IMR-90 (cell line): Measurements from ENCODE around the gene SLC4A2. TPM values are rescaled to one million over a fixed set of nuclear protein-coding genes. Genes with fewer than 3 reads are reported as not detected.

Source experiments
- ATAC-seq: fragments of 200-7000 bp; cut with Tn5 transposase; 2 replicates; pipeline ENCODE4 v1.9.1; 2020; ENCODE audit warnings: low read depth, mild to moderate bottlenecking, moderate library complexity
- BruUV-seq: library from RNA; stranded (reverse); fragments of 400-500 nt; replicated peaks from 2 replicates; lab custom pipeline; 2021; lab: Mats Ljungman, UMichigan
- CTCF ChIA-PET: fragments of 300-600 bp; formaldehyde crosslinking; extraction: SDS; loops from one replicate; lab custom pipeline; 2021; ENCODE audit warnings: antibody characterized with exemption; lab: Yijun Ruan, JAX
- POLR2A ChIA-PET: fragments of 300-600 bp; sonication (Branson Sonifier 250); formaldehyde crosslinking; loops from one replicate; lab custom pipeline; 2022; ENCODE audit warnings: antibody characterized with exemption; ENCODE audit not compliant: unreplicated experiment; lab: Charles Lee
- DNase-seq: peaks from one replicate; pipeline ENCODE4 v3.0.0; 2013
- H2AFZ ChIP-seq: replicated peaks from 2 replicates; pipeline ENCODE3; 2013; ENCODE audit warnings: low read length, mild to moderate bottlenecking; ENCODE audit not compliant: poor library complexity
- H2AK5ac ChIP-seq: 2 replicates; pipeline ENCODE4 v1.6.1; 2013; ENCODE audit warnings: low read depth, low read length, inconsistent platforms
- H2AK9ac ChIP-seq: replicated peaks from 2 replicates; pipeline ENCODE3; 2013; ENCODE audit warnings: mild to moderate bottlenecking, low read depth, low read length, moderate library complexity; ENCODE audit not compliant: poor library complexity
- H2BK120ac ChIP-seq: 2 replicates; pipeline ENCODE4 v1.6.1; 2013; ENCODE audit warnings: low read depth, low read length, inconsistent platforms
- H2BK15ac ChIP-seq: 3 replicates; pipeline ENCODE4 v1.6.1; 2013; ENCODE audit warnings: low read depth, low read length, inconsistent platforms
- H2BK20ac ChIP-seq: 2 replicates; pipeline ENCODE4 v1.6.1; 2013; ENCODE audit warnings: low read depth, mild to moderate bottlenecking, inconsistent platforms, low read length, moderate library complexity
- H2BK5ac ChIP-seq: 2 replicates; pipeline ENCODE4 v1.6.1; 2013; ENCODE audit warnings: mild to moderate bottlenecking, low read depth, low read length, inconsistent platforms; ENCODE audit not compliant: poor library complexity, severe bottlenecking
- H3K14ac ChIP-seq: replicated peaks from 2 replicates; pipeline ENCODE4 v1.6.1; 2013; ENCODE audit warnings: low read depth, low read length, inconsistent platforms
- H3K18ac ChIP-seq: 2 replicates; pipeline ENCODE4 v1.6.1; 2013; ENCODE audit warnings: low read depth, low read length, control low read depth
- H3K23ac ChIP-seq: 2 replicates; pipeline ENCODE4 v1.6.1; 2013; ENCODE audit warnings: low read depth, low read length, inconsistent platforms
- H3K27ac ChIP-seq: 2 replicates; pipeline ENCODE4 v1.5.1; 2013; ENCODE audit warnings: mild to moderate bottlenecking, control low read depth, low read length; ENCODE audit not compliant: insufficient read depth
- H3K27me3 ChIP-seq: 2 replicates; pipeline ENCODE4 v1.6.1; 2013; ENCODE audit warnings: low read length; ENCODE audit not compliant: control insufficient read depth, insufficient read depth
- H3K36me3 ChIP-seq: 2 replicates; pipeline ENCODE4 v1.6.1; 2013; ENCODE audit warnings: low read length, mixed read lengths; ENCODE audit not compliant: control insufficient read depth, insufficient read depth
- H3K4ac ChIP-seq: 2 replicates; pipeline ENCODE4 v1.6.1; 2013; ENCODE audit warnings: low read depth, low read length, inconsistent platforms
- H3K4me1 ChIP-seq: 2 replicates; pipeline ENCODE4 v1.6.1; 2013; ENCODE audit warnings: low read length, mixed read lengths; ENCODE audit not compliant: control insufficient read depth, insufficient read depth
- H3K4me2 ChIP-seq: 2 replicates; pipeline ENCODE4 v1.6.1; 2013; ENCODE audit warnings: low read depth, mild to moderate bottlenecking, control low read depth, low read length, moderate library complexity
- H3K4me3 ChIP-seq: 2 replicates; pipeline ENCODE4 v1.5.1; 2013; ENCODE audit warnings: low read depth, mild to moderate bottlenecking, control low read depth, low read length, moderate library complexity; ENCODE audit not compliant: insufficient read depth
- H3K56ac ChIP-seq: 2 replicates; pipeline ENCODE4 v1.6.1; 2013; ENCODE audit warnings: low read length, inconsistent platforms; ENCODE audit not compliant: insufficient read depth; ENCODE audit errors: extremely low read depth
- H3K79me1 ChIP-seq, 2 experiments: 2 replicates each; pipeline ENCODE4 v1.6.1; 2013; ENCODE audit warnings: low read length in 2 of 2, inconsistent platforms in 1 of 2, low read depth in 1 of 2
- H3K9ac ChIP-seq: 2 replicates; pipeline ENCODE4 v1.6.1; 2013; ENCODE audit warnings: low read depth, low read length, control low read depth
- H3K9me1 ChIP-seq: 2 replicates; pipeline ENCODE4 v1.6.1; 2013; ENCODE audit warnings: low read length, inconsistent platforms; ENCODE audit not compliant: insufficient read depth
- H3K9me3 ChIP-seq: 2 replicates; pipeline ENCODE4 v1.6.1; 2013; ENCODE audit warnings: low read length; ENCODE audit not compliant: control insufficient read depth, insufficient read depth
- H4K20me1 ChIP-seq: 2 replicates; pipeline ENCODE4 v1.6.1; 2013; ENCODE audit warnings: low read length, inconsistent platforms; ENCODE audit not compliant: insufficient read depth
- H4K5ac ChIP-seq: 2 replicates; pipeline ENCODE4 v1.6.1; 2013; ENCODE audit warnings: mild to moderate bottlenecking, low read depth, low read length, control low read depth
- H4K8ac ChIP-seq, 2 experiments: 2 replicates each; pipeline ENCODE4 v1.6.1; 2013; ENCODE audit warnings: low read depth in 2 of 2, low read length in 2 of 2, control low read depth in 1 of 2, inconsistent platforms in 1 of 2
- H4K91ac ChIP-seq: 2 replicates; pipeline ENCODE4 v1.6.1; 2013; ENCODE audit warnings: low read depth, low read length, inconsistent platforms; ENCODE audit not compliant: insufficient read depth
- BHLHE40 ChIP-seq: fragments of 150-350 bp; IDR thresholded peaks from 2 replicates; pipeline ENCODE4 v1.6.1; 2016; ENCODE audit warnings: mild to moderate bottlenecking, low read depth, low read length
- CTCF ChIP-seq: conservative IDR thresholded peaks from 2 replicates; pipeline ENCODE4 v1.5.1; 2012; ENCODE audit warnings: mild to moderate bottlenecking, low read depth, low read length, improper control_type of control experiment
- ELK1 ChIP-seq: fragments of 150-350 bp; IDR thresholded peaks from 2 replicates; pipeline ENCODE4 v1.6.1; 2016; ENCODE audit warnings: low read depth, mild to moderate bottlenecking, low read length, moderate library complexity, borderline replicate concordance
- NFE2L2 ChIP-seq: fragments of 150-350 bp; IDR thresholded peaks from 2 replicates; pipeline ENCODE4 v1.6.1; 2016; ENCODE audit warnings: low read depth, mild to moderate bottlenecking, low read length
- POLR2A ChIP-seq: IDR thresholded peaks from 2 replicates; pipeline ENCODE4 v1.6.1; 2012; ENCODE audit warnings: mild to moderate bottlenecking, low read depth, low read length
- RCOR1 ChIP-seq: IDR thresholded peaks from 2 replicates; pipeline ENCODE4 v1.6.1; 2012; ENCODE audit warnings: mild to moderate bottlenecking, low read length, improper control_type of control experiment; ENCODE audit not compliant: insufficient replicate concordance
- SMC3 ChIP-seq: fragments of 150-350 bp; IDR thresholded peaks from 2 replicates; pipeline ENCODE4 v1.6.1; 2016; ENCODE audit warnings: low read depth, mild to moderate bottlenecking, antibody characterized with exemption, low read length, moderate library complexity
- WGBS, 2 experiments: methylation state at CpG; one replicate each; pipeline versions ENCODE4 v1.1.5 to v1.1.7; 2013; ENCODE audit warnings: missing lambda C conversion rate in 2 of 2; ENCODE audit not compliant: insufficient read length in 1 of 2; ENCODE audit errors: extremely low coverage in 2 of 2; 5-methylcytosine and 5-hydroxymethylcytosine counted together
- dilution Hi-C: fragments of 300-500 bp; cut with HindIII; formaldehyde crosslinking; loops from one replicate; pipeline ENCODE4 v1.14.3; 2018; ENCODE audit warnings: low sequenced_read_pairs; ENCODE audit not compliant: unreplicated experiment
- in situ Hi-C: fragments of 300-500 bp; cut with MboI; formaldehyde crosslinking; loops from 3 replicates; pipeline ENCODE4 v1.14.3; 2019; ENCODE audit warnings: low sequenced_read_pairs, inconsistent platforms, mixed read lengths
- intact Hi-C: fragments of 100-400 bp; cut with micrococcal nuclease; formaldehyde crosslinking; loops from 2 replicates; pipeline ENCODE4 v1.10.0; 2022
- polyA plus RNA-seq, 3 experiments: library from polyadenylated mRNA; depleted of rRNA; stranded (reverse); fragments of >200 nt; gene quantifications; 2 replicates each; pipeline ENCODE4 v1.2.3, GENCODE V29; 2012; ENCODE audit warnings: low replicate concordance in 1 of 3
- total RNA-seq: library from RNA; depleted of rRNA; stranded (reverse); fragments of >200 nt; gene quantifications from 2 replicates; pipeline ENCODE4 v1.2.3, GENCODE V29; 2012

Gene SLC4A2
- total and polyA plus RNA-seq, 2 of the 4 experiments (the other 2 are of a cell fraction): 29.6 to 91.0 TPM

- Histone ChIP-seq H4K91ac (no peak within 1 kb of the TSS), H3K9ac (no peak within 1 kb of the TSS), H2AK5ac (no peak within 1 kb of the TSS), H4K5ac (no peak within 1 kb of the TSS), H3K18ac (no peak within 1 kb of the TSS), H3K27me3 (peaks cover 32% of the 10 kb centered on the region), H3K9me3 (no peaks in the 10 kb centered on the region), H2AK9ac (no peak within 1 kb of the TSS), H3K9me1 (no peaks in the 10 kb centered on the region), H2AFZ (no peak within 1 kb of the TSS), H3K4me2 (no peak within 1 kb of the TSS), H2BK20ac (no peak within 1 kb of the TSS), H4K20me1 (no peaks in the 10 kb centered on the region), H2BK5ac (no peak within 1 kb of the TSS), H3K36me3 (no peaks in the 10 kb centered on the region), H2BK15ac (no peak within 1 kb of the TSS), H3K4me3 (no peak within 1 kb of the TSS), H3K14ac (no peak within 1 kb of the TSS), H3K23ac (no peak within 1 kb of the TSS), H3K79me1 (peaks cover 6 to 9% of the 10 kb centered on the region in 2 experiments; a peak in 3 of 4 replicates), H3K4me1 (no peaks in the 10 kb centered on the region), H3K27ac (no peak within 1 kb of the TSS), H3K56ac (no peak within 1 kb of the TSS), H2BK120ac (no peak within 1 kb of the TSS), H4K8ac (no peak within 1 kb of the TSS), H3K4ac (no peak within 1 kb of the TSS)
- DNase-seq (no peak), ATAC-seq (no peak)
- WGBS, 2 experiments: no CpG with 5 or more reads among the region's 4 CpGs
- TF ChIP-seq NFE2L2 (no peak), POLR2A (no peak), RCOR1 (no peak), ELK1 (no peak), CTCF (no peak), BHLHE40 (no peak), SMC3 (no peak)
- POLR2A ChIA-PET: no interaction called here
- in situ Hi-C loops: loop anchor here (5.0 kb wide), 1 partner anchor 88 kb away; no protein-coding TSS in a partner anchor
- CTCF ChIA-PET: no interaction called here
- intact Hi-C loops: no loop called here
- no TSS peak for BruUV-seq
- dilution Hi-C loops: no loop called here
These were observed 34.8 kb upstream of the SLC4A2 start, which contains the start of gene ATG9B for GRCh38 chr7:151024435-151025056. ATG9B (minus strand) TSS chr7:151024494; CDS start chr7:151024423, 71 bp downstream.
